HEK293 (cell line): ENCODE measurements around the gene TDRD10.

Source experiments
- GLIS2 ChIP-seq: fragments of 450-650 bp; formaldehyde crosslinking; IDR thresholded peaks from 2 replicates; pipeline ENCODE4 v1.5.1; 2016; ENCODE audit warnings: missing biosample characterization, missing genetic modification characterization
- HOXA7 ChIP-seq: sonication (generic); formaldehyde crosslinking; IDR thresholded peaks from 2 replicates; pipeline ENCODE4 v1.8.1; 2022; ENCODE audit warnings: missing genetic modification reagents, borderline replicate concordance
- IKZF3 ChIP-seq: fragments of 450-650 bp; IDR thresholded peaks from 2 replicates; pipeline ENCODE4 v1.5.0; 2018; ENCODE audit warnings: missing biosample characterization, mild to moderate bottlenecking, missing genetic modification characterization, moderate library complexity
- KLF9 ChIP-seq: fragments of 450-650 bp; formaldehyde crosslinking; IDR thresholded peaks from 2 replicates; pipeline ENCODE4 v1.5.1; 2016; ENCODE audit warnings: missing biosample characterization, missing genetic modification characterization, low read depth
- REPIN1 ChIP-seq: fragments of 450-650 bp; formaldehyde crosslinking; IDR thresholded peaks from 2 replicates; pipeline ENCODE4 v1.5.1; 2017; ENCODE audit warnings: missing biosample characterization, missing genetic modification characterization, low read depth
- SETDB1 ChIP-seq: IDR thresholded peaks from one replicate; pipeline ENCODE4 v1.6.1; 2017; ENCODE audit warnings: mild to moderate bottlenecking, low read length, moderate library complexity, mixed read lengths; ENCODE audit not compliant: insufficient read length
- TCF7L2 ChIP-seq: IDR thresholded peaks from 2 replicates; pipeline ENCODE4 v1.6.1; 2011; ENCODE audit warnings: low read depth, mild to moderate bottlenecking, inconsistent platforms, low read length, moderate library complexity, borderline replicate concordance
- ZFHX2 ChIP-seq: fragments of 450-650 bp; formaldehyde crosslinking; conservative IDR thresholded peaks from 2 replicates; pipeline ENCODE4 v1.5.1; 2016; ENCODE audit warnings: missing biosample characterization, missing genetic modification characterization
- ZNF133 ChIP-seq: fragments of 450-650 bp; formaldehyde crosslinking; IDR thresholded peaks from 2 replicates; pipeline ENCODE4 v1.5.1; 2016; ENCODE audit warnings: missing biosample characterization, missing genetic modification characterization
- ZNF23 ChIP-seq: fragments of 450-650 bp; formaldehyde crosslinking; IDR thresholded peaks from 2 replicates; pipeline ENCODE4 v1.5.1; 2016; ENCODE audit warnings: missing biosample characterization, missing genetic modification characterization, borderline replicate concordance
- ZNF239 ChIP-seq: fragments of 450-650 bp; formaldehyde crosslinking; IDR thresholded peaks from 2 replicates; pipeline ENCODE4 v1.5.1; 2016; ENCODE audit warnings: missing biosample characterization, missing genetic modification characterization
- ZNF37A ChIP-seq: fragments of 450-650 bp; IDR thresholded peaks from 2 replicates; pipeline ENCODE4 v1.5.1; 2018; ENCODE audit warnings: missing biosample characterization, missing genetic modification characterization
- ZNF416 ChIP-seq: fragments of 450-650 bp; formaldehyde crosslinking; IDR thresholded peaks from 2 replicates; pipeline ENCODE4 v1.5.1; 2016; ENCODE audit warnings: missing biosample characterization, missing genetic modification characterization
- ZNF426 ChIP-seq: fragments of 450-650 bp; formaldehyde crosslinking; IDR thresholded peaks from 2 replicates; pipeline ENCODE4 v1.5.1; 2017; ENCODE audit warnings: missing biosample characterization, missing genetic modification characterization, mild to moderate bottlenecking, inconsistent platforms, moderate library complexity
- ZNF677 ChIP-seq: fragments of 450-650 bp; IDR thresholded peaks from 2 replicates; pipeline ENCODE4 v1.5.0; 2018; ENCODE audit warnings: missing biosample characterization, mild to moderate bottlenecking, missing genetic modification characterization, moderate library complexity
- ZNF792 ChIP-seq: fragments of 450-650 bp; formaldehyde crosslinking; IDR thresholded peaks from 2 replicates; pipeline ENCODE4 v1.5.1; 2016; ENCODE audit warnings: missing biosample characterization, missing genetic modification characterization
- TF ChIP-seq, protein P1 (sequence below): fragments of 450-650 bp; formaldehyde crosslinking; conservative IDR thresholded peaks from 2 replicates; pipeline ENCODE4 v1.5.1; 2016; ENCODE audit warnings: low read depth, missing biosample characterization, missing genetic modification characterization
- TF ChIP-seq, protein P2 (sequence below): fragments of 450-650 bp; formaldehyde crosslinking; IDR thresholded peaks from 2 replicates; pipeline ENCODE4 v1.5.1; 2016; ENCODE audit warnings: missing biosample characterization, missing genetic modification characterization
- TF ChIP-seq, protein P3 (sequence below): fragments of 450-650 bp; formaldehyde crosslinking; IDR thresholded peaks from 2 replicates; pipeline ENCODE4 v1.5.1; 2016; ENCODE audit warnings: missing biosample characterization, missing genetic modification characterization
- TF ChIP-seq, protein P4 (sequence below): fragments of 450-650 bp; formaldehyde crosslinking; IDR thresholded peaks from 2 replicates; pipeline ENCODE4 v1.5.1; 2016; ENCODE audit warnings: missing biosample characterization, missing genetic modification characterization
- TF ChIP-seq, protein P5 (sequence below): fragments of 450-650 bp; formaldehyde crosslinking; IDR thresholded peaks from 2 replicates; pipeline ENCODE4 v1.5.1; 2016; ENCODE audit warnings: missing biosample characterization, missing genetic modification characterization, low read depth
- TF ChIP-seq, protein P6 (sequence below): fragments of 450-650 bp; formaldehyde crosslinking; IDR thresholded peaks from 2 replicates; pipeline ENCODE4 v1.5.1; 2016; ENCODE audit warnings: missing biosample characterization, missing genetic modification characterization

The TDRD10 gene

DNA sequence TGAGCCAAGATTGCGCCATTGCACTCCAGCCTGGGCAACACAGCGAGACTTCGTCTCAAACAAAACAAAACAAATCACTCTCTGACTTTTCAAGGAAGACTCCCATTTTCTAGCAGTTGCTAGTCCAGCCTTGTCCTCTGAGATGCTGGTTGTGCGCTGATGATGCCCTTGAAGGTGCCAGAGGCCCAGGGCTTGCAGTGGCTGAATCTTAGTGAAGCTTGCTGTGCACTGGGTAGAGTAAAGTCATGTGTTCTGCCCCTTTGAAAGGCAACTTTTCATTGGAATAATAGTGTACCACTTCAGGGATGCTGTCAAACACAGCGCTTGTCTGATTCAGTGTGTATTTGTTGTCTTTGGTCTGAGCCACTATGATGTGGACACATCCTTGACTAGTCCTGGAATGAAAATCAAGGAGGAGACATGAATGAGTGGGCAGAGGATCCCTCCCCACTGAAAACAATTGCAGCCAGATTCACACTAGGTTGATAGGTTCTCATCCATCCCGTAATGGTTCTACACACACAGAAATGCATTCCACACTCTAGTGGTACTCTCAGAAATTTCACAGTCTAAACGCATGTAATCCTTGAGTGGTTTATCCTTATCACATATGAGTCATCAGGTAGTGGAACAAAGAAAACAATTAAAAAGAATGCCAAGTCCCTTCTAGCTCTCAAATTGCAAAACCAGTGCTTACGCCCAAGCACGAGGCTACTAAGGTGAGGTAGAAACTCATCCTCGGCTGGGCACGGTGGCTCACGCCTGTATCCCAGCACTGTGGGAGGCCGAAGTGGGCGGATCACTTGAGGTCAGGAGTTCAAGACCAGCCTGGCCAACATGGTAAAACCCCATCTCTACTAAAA lies 17.8 kb upstream of the TDRD10 start (continued):
- TF ChIP-seq, protein P1, sequence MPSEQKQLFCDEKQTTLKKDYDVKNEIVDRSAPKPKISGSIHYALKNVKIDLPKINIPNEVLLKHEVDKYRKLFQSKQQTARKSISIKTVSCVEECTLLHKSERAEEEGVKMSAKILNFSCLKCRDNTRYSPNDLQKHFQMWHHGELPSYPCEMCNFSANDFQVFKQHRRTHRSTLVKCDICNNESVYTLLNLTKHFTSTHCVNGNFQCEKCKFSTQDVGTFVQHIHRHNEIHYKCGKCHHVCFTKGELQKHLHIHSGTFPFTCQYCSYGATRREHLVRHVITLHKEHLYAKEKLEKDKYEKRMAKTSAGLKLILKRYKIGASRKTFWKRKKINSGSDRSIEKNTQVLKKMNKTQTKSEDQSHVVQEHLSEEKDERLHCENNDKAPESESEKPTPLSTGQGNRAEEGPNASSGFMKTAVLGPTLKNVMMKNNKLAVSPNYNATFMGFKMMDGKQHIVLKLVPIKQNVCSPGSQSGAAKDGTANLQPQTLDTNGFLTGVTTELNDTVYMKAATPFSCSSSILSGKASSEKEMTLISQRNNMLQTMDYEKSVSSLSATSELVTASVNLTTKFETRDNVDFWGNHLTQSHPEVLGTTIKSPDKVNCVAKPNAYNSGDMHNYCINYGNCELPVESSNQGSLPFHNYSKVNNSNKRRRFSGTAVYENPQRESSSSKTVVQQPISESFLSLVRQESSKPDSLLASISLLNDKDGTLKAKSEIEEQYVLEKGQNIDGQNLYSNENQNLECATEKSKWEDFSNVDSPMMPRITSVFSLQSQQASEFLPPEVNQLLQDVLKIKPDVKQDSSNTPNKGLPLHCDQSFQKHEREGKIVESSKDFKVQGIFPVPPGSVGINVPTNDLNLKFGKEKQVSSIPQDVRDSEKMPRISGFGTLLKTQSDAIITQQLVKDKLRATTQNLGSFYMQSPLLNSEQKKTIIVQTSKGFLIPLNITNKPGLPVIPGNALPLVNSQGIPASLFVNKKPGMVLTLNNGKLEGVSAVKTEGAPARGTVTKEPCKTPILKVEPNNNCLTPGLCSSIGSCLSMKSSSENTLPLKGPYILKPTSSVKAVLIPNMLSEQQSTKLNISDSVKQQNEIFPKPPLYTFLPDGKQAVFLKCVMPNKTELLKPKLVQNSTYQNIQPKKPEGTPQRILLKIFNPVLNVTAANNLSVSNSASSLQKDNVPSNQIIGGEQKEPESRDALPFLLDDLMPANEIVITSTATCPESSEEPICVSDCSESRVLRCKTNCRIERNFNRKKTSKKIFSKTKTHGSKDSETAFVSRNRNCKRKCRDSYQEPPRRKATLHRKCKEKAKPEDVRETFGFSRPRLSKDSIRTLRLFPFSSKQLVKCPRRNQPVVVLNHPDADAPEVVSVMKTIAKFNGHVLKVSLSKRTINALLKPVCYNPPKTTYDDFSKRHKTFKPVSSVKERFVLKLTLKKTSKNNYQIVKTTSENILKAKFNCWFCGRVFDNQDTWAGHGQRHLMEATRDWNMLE (tag by site-specific recombination): no peak
- TF ChIP-seq ZNF792: 0 out of 2 replicates have a peak, but pooled peaks have one; percentile 44
- no peak; the same call in 1 of the 2 replicates for TF ChIP-seq GLIS2 (tag by site-specific recombination)
- no peak for TF ChIP-seq TCF7L2
- TF ChIP-seq, protein P2, sequence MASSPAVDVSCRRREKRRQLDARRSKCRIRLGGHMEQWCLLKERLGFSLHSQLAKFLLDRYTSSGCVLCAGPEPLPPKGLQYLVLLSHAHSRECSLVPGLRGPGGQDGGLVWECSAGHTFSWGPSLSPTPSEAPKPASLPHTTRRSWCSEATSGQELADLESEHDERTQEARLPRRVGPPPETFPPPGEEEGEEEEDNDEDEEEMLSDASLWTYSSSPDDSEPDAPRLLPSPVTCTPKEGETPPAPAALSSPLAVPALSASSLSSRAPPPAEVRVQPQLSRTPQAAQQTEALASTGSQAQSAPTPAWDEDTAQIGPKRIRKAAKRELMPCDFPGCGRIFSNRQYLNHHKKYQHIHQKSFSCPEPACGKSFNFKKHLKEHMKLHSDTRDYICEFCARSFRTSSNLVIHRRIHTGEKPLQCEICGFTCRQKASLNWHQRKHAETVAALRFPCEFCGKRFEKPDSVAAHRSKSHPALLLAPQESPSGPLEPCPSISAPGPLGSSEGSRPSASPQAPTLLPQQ (tag by site-specific recombination): peak; percentile 84
- TF ChIP-seq, protein P3, sequence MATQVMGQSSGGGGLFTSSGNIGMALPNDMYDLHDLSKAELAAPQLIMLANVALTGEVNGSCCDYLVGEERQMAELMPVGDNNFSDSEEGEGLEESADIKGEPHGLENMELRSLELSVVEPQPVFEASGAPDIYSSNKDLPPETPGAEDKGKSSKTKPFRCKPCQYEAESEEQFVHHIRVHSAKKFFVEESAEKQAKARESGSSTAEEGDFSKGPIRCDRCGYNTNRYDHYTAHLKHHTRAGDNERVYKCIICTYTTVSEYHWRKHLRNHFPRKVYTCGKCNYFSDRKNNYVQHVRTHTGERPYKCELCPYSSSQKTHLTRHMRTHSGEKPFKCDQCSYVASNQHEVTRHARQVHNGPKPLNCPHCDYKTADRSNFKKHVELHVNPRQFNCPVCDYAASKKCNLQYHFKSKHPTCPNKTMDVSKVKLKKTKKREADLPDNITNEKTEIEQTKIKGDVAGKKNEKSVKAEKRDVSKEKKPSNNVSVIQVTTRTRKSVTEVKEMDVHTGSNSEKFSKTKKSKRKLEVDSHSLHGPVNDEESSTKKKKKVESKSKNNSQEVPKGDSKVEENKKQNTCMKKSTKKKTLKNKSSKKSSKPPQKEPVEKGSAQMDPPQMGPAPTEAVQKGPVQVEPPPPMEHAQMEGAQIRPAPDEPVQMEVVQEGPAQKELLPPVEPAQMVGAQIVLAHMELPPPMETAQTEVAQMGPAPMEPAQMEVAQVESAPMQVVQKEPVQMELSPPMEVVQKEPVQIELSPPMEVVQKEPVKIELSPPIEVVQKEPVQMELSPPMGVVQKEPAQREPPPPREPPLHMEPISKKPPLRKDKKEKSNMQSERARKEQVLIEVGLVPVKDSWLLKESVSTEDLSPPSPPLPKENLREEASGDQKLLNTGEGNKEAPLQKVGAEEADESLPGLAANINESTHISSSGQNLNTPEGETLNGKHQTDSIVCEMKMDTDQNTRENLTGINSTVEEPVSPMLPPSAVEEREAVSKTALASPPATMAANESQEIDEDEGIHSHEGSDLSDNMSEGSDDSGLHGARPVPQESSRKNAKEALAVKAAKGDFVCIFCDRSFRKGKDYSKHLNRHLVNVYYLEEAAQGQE: no peak
- TF ChIP-seq ZNF133 (tag by site-specific recombination): no peak
- TF ChIP-seq, protein P4, sequence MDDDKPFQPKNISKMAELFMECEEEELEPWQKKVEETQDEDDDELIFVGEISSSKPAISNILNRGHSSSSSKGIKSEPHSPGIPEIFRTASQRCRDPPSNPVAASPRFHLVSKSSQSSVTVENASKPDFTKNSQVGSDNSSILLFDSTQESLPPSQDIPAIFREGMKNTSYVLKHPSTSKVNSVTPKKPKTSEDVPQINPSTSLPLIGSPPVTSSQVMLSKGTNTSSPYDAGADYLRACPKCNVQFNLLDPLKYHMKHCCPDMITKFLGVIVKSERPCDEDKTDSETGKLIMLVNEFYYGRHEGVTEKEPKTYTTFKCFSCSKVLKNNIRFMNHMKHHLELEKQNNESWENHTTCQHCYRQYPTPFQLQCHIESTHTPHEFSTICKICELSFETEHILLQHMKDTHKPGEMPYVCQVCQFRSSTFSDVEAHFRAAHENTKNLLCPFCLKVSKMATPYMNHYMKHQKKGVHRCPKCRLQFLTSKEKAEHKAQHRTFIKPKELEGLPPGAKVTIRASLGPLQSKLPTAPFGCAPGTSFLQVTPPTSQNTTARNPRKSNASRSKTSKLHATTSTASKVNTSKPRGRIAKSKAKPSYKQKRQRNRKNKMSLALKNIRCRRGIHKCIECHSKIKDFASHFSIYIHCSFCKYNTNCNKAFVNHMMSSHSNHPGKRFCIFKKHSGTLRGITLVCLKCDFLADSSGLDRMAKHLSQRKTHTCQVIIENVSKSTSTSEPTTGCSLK (tag by site-specific recombination): no peak
- TF ChIP-seq, protein P5, sequence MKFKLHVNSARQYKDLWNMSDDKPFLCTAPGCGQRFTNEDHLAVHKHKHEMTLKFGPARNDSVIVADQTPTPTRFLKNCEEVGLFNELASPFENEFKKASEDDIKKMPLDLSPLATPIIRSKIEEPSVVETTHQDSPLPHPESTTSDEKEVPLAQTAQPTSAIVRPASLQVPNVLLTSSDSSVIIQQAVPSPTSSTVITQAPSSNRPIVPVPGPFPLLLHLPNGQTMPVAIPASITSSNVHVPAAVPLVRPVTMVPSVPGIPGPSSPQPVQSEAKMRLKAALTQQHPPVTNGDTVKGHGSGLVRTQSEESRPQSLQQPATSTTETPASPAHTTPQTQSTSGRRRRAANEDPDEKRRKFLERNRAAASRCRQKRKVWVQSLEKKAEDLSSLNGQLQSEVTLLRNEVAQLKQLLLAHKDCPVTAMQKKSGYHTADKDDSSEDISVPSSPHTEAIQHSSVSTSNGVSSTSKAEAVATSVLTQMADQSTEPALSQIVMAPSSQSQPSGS (tag by site-specific recombination): 0 out of 2 replicates have a peak, but pooled peaks have one; percentile 63
- TF ChIP-seq REPIN1 (tag by site-specific recombination): no peak
- TF ChIP-seq ZNF677 (tag by site-specific recombination): no peak
- TF ChIP-seq, protein P6, sequence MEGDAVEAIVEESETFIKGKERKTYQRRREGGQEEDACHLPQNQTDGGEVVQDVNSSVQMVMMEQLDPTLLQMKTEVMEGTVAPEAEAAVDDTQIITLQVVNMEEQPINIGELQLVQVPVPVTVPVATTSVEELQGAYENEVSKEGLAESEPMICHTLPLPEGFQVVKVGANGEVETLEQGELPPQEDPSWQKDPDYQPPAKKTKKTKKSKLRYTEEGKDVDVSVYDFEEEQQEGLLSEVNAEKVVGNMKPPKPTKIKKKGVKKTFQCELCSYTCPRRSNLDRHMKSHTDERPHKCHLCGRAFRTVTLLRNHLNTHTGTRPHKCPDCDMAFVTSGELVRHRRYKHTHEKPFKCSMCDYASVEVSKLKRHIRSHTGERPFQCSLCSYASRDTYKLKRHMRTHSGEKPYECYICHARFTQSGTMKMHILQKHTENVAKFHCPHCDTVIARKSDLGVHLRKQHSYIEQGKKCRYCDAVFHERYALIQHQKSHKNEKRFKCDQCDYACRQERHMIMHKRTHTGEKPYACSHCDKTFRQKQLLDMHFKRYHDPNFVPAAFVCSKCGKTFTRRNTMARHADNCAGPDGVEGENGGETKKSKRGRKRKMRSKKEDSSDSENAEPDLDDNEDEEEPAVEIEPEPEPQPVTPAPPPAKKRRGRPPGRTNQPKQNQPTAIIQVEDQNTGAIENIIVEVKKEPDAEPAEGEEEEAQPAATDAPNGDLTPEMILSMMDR (tag by site-specific recombination): no peak
- TF ChIP-seq ZNF426 (tag by site-specific recombination): no peak
- no peak for TF ChIP-seq SETDB1
- TF ChIP-seq ZNF37A: no peak
- TF ChIP-seq ZNF23 (tag by site-specific recombination): no peak
- peak; percentile 53; the same call in 1 of the 2 replicates for TF ChIP-seq KLF9 (tag by site-specific recombination)
- TF ChIP-seq HOXA7 (CRISPR knock-in tag): no peak
- TF ChIP-seq IKZF3 (tag by site-specific recombination): 0 out of 2 replicates have a peak, but pooled peaks have one; percentile 49
- peak; percentile 93 for TF ChIP-seq ZFHX2 (tag by site-specific recombination)
- no peak for TF ChIP-seq ZNF239 (tag by site-specific recombination)
- TF ChIP-seq ZNF416 (tag by site-specific recombination): no peak
